Keratinocyte (primary cell): ENCODE data around the gene REPIN1. TPM values are rescaled to one million over a fixed set of nuclear protein-coding genes. Genes with fewer than 3 reads are reported as not detected.

Experiments used
- DNase-seq: peaks from one replicate; pipeline ENCODE4 v3.0.0-alpha.2; 2011; ENCODE audit warnings: low read depth, missing footprints, low spot score
- FAIRE-seq: peaks from 2 replicates; lab custom pipeline; 2011; peaks lifted over from hg19 to GRCh38; lab: Jason Lieb, UNC
- H2AFZ ChIP-seq: 2 replicates; pipeline ENCODE4 v1.6.0; 2012; ENCODE audit warnings: low read length, control low read depth, inconsistent platforms; ENCODE audit not compliant: control insufficient read depth
- H3K27ac ChIP-seq: 2 replicates; pipeline ENCODE4 v1.5.1; 2011; ENCODE audit warnings: low read length; ENCODE audit not compliant: control insufficient read depth, insufficient read depth
- H3K27me3 ChIP-seq: 3 replicates; pipeline ENCODE4 v1.6.0; 2011; ENCODE audit warnings: low read length; ENCODE audit not compliant: control insufficient read depth, insufficient read depth; ENCODE audit errors: extremely low read depth
- H3K36me3 ChIP-seq, 2 experiments: 2 replicates in 1 of 2; 3 replicates in 1 of 2; pipeline ENCODE4 v1.5.1; 2011; ENCODE audit warnings: low read length in 2 of 2, mild to moderate bottlenecking in 1 of 2; ENCODE audit not compliant: control insufficient read depth in 2 of 2, insufficient read depth in 2 of 2; ENCODE audit errors: extremely low read depth in 1 of 2
- H3K4me1 ChIP-seq: 3 replicates; pipeline ENCODE4 v1.5.1; 2011; ENCODE audit warnings: low read length; ENCODE audit not compliant: control insufficient read depth, insufficient read depth; ENCODE audit errors: extremely low read depth
- H3K4me2 ChIP-seq: 3 replicates; pipeline ENCODE4 v1.6.0; 2011; ENCODE audit warnings: low read depth, low read length; ENCODE audit not compliant: control insufficient read depth, insufficient read depth; ENCODE audit errors: extremely low read depth
- H3K4me3 ChIP-seq, 3 experiments: fragments of 200-600 bp in 1 of 3; sonication (generic) in 1 of 3; 2 replicates in 2 of 3; 3 replicates in 1 of 3; pipeline ENCODE4 v1.5.1; 2011 to 2016; ENCODE audit warnings: low read length in 3 of 3, mild to moderate bottlenecking in 3 of 3, control low read depth in 2 of 3, inconsistent platforms in 1 of 3, low read depth in 1 of 3, mixed read lengths in 1 of 3, mixed run types in 1 of 3, moderate library complexity in 1 of 3; ENCODE audit not compliant: control insufficient read depth in 2 of 3, insufficient read depth in 2 of 3; ENCODE audit errors: extremely low read depth in 1 of 3
- H3K79me2 ChIP-seq: 2 replicates; pipeline ENCODE4 v1.6.0; 2012; ENCODE audit warnings: low read length; ENCODE audit not compliant: control insufficient read depth, insufficient read depth
- H3K9ac ChIP-seq: 3 replicates; pipeline ENCODE4 v1.6.0; 2011; ENCODE audit warnings: low read length; ENCODE audit not compliant: control insufficient read depth, insufficient read depth; ENCODE audit errors: extremely low read depth
- H3K9me1 ChIP-seq: 3 replicates; pipeline ENCODE4 v1.6.0; 2011; ENCODE audit warnings: low read length; ENCODE audit not compliant: control insufficient read depth, insufficient read depth; ENCODE audit errors: extremely low read depth
- H3K9me3 ChIP-seq: 2 replicates; pipeline ENCODE4 v1.5.1; 2012; ENCODE audit warnings: low read depth, low read length; ENCODE audit not compliant: control insufficient read depth
- H4K20me1 ChIP-seq: 3 replicates; pipeline ENCODE4 v1.6.0; 2011; ENCODE audit warnings: low read length; ENCODE audit not compliant: control insufficient read depth, insufficient read depth; ENCODE audit errors: extremely low read depth
- EZH2 ChIP-seq: IDR thresholded peaks from one replicate; pipeline ENCODE4 v1.6.1; 2012; ENCODE audit warnings: inconsistent platforms, mild to moderate bottlenecking, low read length, moderate library complexity
- dilution Hi-C: fragments of 300-500 bp; cut with MboI; formaldehyde crosslinking; loops from one replicate; pipeline ENCODE4 v1.7.0; 2020; ENCODE audit warnings: low sequenced_read_pairs; ENCODE audit not compliant: extremely low pct_ligation_motif_present
- polyA plus RNA-seq, 5 experiments: library from polyadenylated mRNA; depleted of rRNA in 3 of 5; stranded (reverse) in 3 of 5; stranded (forward) in 1 of 5; unstranded in 1 of 5; fragments of >200 nt; gene quantifications; 1 replicate in 1 of 5; 2 replicates in 3 of 5; 3 replicates in 1 of 5; pipeline versions ENCODE4 v1.2.1 to v1.2.3, GENCODE V29; 2011 to 2012; ENCODE audit warnings: missing spikeins in 2 of 5, low read depth in 1 of 5, low replicate concordance in 1 of 5
- TF ChIP-seq, protein P1 (sequence below), 3 experiments: IDR thresholded peaks in 1 of 3; conservative IDR thresholded peaks in 1 of 3; optimal IDR thresholded peaks in 1 of 3; 2 replicates in 2 of 3; 3 replicates in 1 of 3; pipeline versions ENCODE3 to v1.5.1; 2011; ENCODE audit warnings: low read length in 3 of 3, mild to moderate bottlenecking in 3 of 3, moderate library complexity in 2 of 3, control low read depth in 1 of 3, inconsistent platforms in 1 of 3; ENCODE audit not compliant: insufficient read depth in 2 of 3; ENCODE audit errors: extremely low read depth in 1 of 3

Gene REPIN1
- polyA plus RNA-seq, 1 donor (not counting 4 experiments of a cell fraction or from before 2014, with no cell fraction given), result 9.3 TPM

DNA sequence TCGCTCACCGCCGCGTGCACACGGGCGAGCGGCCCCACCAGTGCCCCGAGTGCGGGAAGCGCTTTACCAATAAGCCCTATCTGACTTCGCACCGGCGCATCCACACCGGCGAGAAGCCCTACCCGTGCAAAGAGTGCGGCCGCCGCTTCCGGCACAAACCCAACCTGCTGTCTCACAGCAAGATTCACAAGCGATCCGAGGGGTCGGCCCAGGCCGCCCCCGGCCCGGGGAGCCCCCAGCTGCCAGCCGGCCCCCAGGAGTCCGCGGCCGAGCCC lies 3.3 kb downstream of the REPIN1 start:
- FAIRE-seq (no peak), DNase-seq (no peak)
- no peaks in the 10 kb centered on the region for H3K27me3 ChIP-seq
- H3K9me1 ChIP-seq, result no peaks in the 10 kb centered on the region
- H4K20me1 ChIP-seq, result peaks cover 3% of the 10 kb centered on the region
- dilution Hi-C loops, result no loop called here
- no peak overlapping the region for H2AFZ ChIP-seq
- no peak overlapping the region for H3K4me3 ChIP-seq
- no peak for TF ChIP-seq EZH2
- TF ChIP-seq, protein P1, sequence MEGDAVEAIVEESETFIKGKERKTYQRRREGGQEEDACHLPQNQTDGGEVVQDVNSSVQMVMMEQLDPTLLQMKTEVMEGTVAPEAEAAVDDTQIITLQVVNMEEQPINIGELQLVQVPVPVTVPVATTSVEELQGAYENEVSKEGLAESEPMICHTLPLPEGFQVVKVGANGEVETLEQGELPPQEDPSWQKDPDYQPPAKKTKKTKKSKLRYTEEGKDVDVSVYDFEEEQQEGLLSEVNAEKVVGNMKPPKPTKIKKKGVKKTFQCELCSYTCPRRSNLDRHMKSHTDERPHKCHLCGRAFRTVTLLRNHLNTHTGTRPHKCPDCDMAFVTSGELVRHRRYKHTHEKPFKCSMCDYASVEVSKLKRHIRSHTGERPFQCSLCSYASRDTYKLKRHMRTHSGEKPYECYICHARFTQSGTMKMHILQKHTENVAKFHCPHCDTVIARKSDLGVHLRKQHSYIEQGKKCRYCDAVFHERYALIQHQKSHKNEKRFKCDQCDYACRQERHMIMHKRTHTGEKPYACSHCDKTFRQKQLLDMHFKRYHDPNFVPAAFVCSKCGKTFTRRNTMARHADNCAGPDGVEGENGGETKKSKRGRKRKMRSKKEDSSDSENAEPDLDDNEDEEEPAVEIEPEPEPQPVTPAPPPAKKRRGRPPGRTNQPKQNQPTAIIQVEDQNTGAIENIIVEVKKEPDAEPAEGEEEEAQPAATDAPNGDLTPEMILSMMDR (optimal IDR thresholded peaks at IDR 0.05 in 1 of 3, IDR thresholded peaks at IDR 0.05 in 1 of 3, conservative IDR thresholded peaks at IDR 0.05 in 1 of 3; ENCODE audit: extremely low read depth in 1 of 3, insufficient read depth in 2 of 3, low read length in 3 of 3), result no peak
- no peak overlapping the region for H3K27ac ChIP-seq
- H3K4me2 ChIP-seq, result no peak overlapping the region
- H3K9ac ChIP-seq, result no peak overlapping the region
- no peaks in the 10 kb centered on the region for H3K79me2 ChIP-seq
- H3K4me1 ChIP-seq, result peaks cover 28% of the 10 kb centered on the region
- H3K9me3 ChIP-seq, result no peaks in the 10 kb centered on the region
- H3K36me3 ChIP-seq, result peaks cover 1 to 5% of the 10 kb centered on the region in 2 experiments

DNA sequence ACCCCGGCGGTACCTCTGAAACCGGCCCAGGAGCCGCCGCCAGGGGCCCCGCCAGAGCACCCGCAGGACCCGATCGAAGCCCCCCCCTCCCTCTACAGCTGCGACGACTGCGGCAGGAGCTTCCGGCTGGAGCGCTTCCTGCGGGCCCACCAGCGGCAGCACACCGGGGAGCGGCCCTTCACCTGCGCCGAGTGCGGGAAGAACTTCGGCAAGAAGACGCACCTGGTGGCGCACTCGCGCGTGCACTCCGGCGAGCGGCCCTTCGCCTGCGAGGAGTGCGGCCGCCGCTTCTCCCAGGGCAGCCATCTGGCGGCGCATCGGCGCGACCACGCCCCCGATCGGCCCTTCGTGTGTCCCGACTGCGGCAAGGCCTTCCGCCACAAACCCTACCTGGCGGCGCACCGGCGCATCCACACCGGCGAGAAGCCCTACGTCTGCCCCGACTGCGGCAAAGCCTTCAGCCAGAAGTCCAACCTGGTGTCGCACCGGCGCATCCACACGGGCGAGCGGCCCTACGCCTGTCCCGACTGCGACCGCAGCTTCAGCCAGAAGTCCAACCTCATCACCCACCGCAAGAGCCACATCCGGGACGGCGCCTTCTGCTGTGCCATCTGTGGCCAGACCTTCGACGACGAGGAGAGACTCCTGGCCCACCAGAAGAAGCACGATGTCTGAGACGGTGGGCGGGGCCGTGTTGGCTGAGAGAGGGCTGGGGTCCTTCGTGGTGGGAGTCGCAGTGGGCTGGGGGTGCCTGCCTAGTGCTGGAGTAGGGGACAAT lies 3.8 kb downstream of the REPIN1 start:
- Histone ChIP-seq H4K20me1 (peaks cover 3% of the 10 kb centered on the region), H3K27me3 (no peaks in the 10 kb centered on the region), H2AFZ (no peak overlapping the region), H3K9me3 (no peaks in the 10 kb centered on the region), H3K36me3 (peaks cover 1 to 5% of the 10 kb centered on the region in 2 experiments), H3K9me1 (no peaks in the 10 kb centered on the region), H3K4me2 (no peak overlapping the region), H3K27ac (no peak overlapping the region), H3K9ac (no peak overlapping the region), H3K4me1 (peaks cover 28% of the 10 kb centered on the region), H3K4me3 (no peak overlapping the region), H3K79me2 (no peaks in the 10 kb centered on the region)
- DNase-seq (no peak), FAIRE-seq (no peak)
- dilution Hi-C loops, result no loop called here
- TF ChIP-seq, protein P1 (optimal IDR thresholded peaks at IDR 0.05 in 1 of 3, IDR thresholded peaks at IDR 0.05 in 1 of 3, conservative IDR thresholded peaks at IDR 0.05 in 1 of 3; ENCODE audit: extremely low read depth in 1 of 3, insufficient read depth in 2 of 3, low read length in 3 of 3), result no peak
- TF ChIP-seq EZH2, result no peak
